ENCODE measurements around the gene PLAC9. TPM values are rescaled to one million over a fixed set of nuclear protein-coding genes. Genes with fewer than 3 reads are reported as not detected.
"Not testable (repeated sequence)": the region's sequence is repeated elsewhere in the genome, so short reads cannot be mapped to it uniquely, and the experiment has no call there.

Gene PLAC9, protein sequence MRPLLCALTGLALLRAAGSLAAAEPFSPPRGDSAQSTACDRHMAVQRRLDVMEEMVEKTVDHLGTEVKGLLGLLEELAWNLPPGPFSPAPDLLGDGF
- total RNA-seq: not detected

- no peak within 1 kb of the TSS for H3K4me3 Mint-ChIP-seq
- CTCF ChIA-PET: interaction anchor here (1.2 kb wide), 1 partner anchor 12 kb away, joined by 7 read pairs; no protein-coding TSS in a partner anchor
Observed at GRCh38 chr10:80132299-80133139, at the start of gene PLAC9. TSS of gene PLAC9 (plus strand) at chr10:80132730. CDS start at chr10:80132763, 33 bp downstream.

DNA sequence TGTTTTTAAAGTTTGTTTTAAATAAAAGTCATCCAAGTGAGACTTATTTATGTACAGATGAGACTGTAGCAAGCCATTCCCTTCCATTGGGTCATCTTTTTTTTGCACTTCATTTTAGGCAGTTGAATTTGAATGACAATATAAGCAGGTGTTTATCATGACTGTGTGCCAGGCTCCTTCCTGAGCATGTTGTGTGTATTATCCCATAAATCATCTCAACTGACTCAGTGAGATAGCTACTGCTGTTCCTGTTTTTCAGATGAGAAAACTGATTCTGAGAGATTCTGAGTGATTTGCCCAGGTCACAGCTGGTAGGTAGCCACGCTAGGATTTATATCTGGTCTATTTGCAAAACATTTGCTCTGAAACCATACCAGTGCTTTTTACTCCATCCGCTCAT lies 42.4 kb upstream of the PLAC9 start:
- ChIA-PET POLR2A (no interaction called here), CTCF (no interaction called here)
- Mint-ChIP-seq H3K4me1 (no peaks in the 10 kb centered on the region), H3K4me3 (no peak overlapping the region), H3K27ac (no peak overlapping the region), H3K9me3 (no peaks in the 10 kb centered on the region), H3K36me3 (ENCODE audit: low read depth) (no peaks in the 10 kb centered on the region), H3K27me3 (no peaks in the 10 kb centered on the region)
- no peak for DNase-seq

More at GRCh38 chr10:80132299-80133139, at the start of gene PLAC9:
- POLR2A ChIA-PET: no interaction called here
- H3K27ac Mint-ChIP-seq: no peak within 1 kb of the TSS
- peaks cover 3% of the 10 kb centered on the region for H3K4me1 Mint-ChIP-seq
- peaks cover 27% of the 10 kb centered on the region for H3K27me3 Mint-ChIP-seq
- DNase-seq: no peak
- no peaks in the 10 kb centered on the region for H3K9me3 Mint-ChIP-seq
- no peaks in the 10 kb centered on the region for H3K36me3 Mint-ChIP-seq (ENCODE audit: low read depth)

DNA sequence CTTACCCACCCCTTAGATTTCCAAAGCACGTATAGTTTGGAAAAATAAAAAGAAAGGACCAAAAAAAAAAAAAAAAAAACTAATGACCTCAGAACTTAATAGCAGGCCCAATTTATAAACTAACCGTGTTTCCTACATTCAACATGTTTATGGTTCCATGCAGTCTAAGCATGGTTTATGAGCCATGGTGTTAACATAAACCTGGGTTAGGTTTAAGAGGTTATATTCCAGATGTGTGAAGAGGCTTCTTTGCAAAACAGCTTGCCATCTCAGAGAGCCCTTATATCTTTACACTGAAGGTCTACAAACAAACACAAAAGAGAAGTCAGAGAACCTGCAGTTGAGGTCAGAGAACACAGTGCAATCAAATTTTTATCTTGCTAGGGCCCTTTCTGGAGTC lies 38.3 kb upstream of the PLAC9 start:
- POLR2A ChIA-PET: no interaction called here

DNA sequence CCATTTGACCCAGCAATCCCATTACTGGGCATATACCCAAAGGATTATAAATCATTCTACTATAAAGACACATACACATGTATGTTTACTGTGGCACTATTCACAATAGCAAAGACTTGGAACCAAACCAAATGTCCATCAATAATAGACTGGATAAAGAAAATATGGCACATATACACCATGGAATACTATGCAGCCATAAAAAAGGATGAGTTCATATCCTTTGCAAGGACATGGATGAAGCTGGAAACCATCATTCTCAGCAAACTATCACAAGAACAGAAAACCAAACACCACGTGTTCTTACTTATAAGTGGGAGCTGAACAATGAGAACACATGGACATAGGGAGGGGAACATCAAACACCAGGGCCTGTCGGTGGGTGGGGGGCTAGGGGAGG lies 34.3 kb upstream of the PLAC9 start:
- H3K9me3 Mint-ChIP-seq; H3K27ac Mint-ChIP-seq; H3K4me1 Mint-ChIP-seq; DNase-seq; H3K4me3 Mint-ChIP-seq; POLR2A ChIA-PET; H3K36me3 Mint-ChIP-seq (ENCODE audit: low read depth); CTCF ChIA-PET; H3K27me3 Mint-ChIP-seq: not testable (repeated sequence)

More for the DNA sequence above, 38.3 kb upstream of the PLAC9 start:
- CTCF ChIA-PET: no interaction called here
- H3K9me3 Mint-ChIP-seq: no peaks in the 10 kb centered on the region
- DNase-seq: no peak
- H3K36me3 Mint-ChIP-seq (ENCODE audit: low read depth): no peaks in the 10 kb centered on the region
- no peak overlapping the region for H3K27ac Mint-ChIP-seq
- no peak overlapping the region for H3K4me3 Mint-ChIP-seq
- H3K4me1 Mint-ChIP-seq: no peaks in the 10 kb centered on the region
- no peaks in the 10 kb centered on the region for H3K27me3 Mint-ChIP-seq

- H3K27ac Mint-ChIP-seq; H3K36me3 Mint-ChIP-seq (ENCODE audit: low read depth); H3K27me3 Mint-ChIP-seq; POLR2A ChIA-PET; H3K4me1 Mint-ChIP-seq; H3K4me3 Mint-ChIP-seq; H3K9me3 Mint-ChIP-seq; DNase-seq; CTCF ChIA-PET: not testable (repeated sequence)
Observed at GRCh38 chr10:80099295-80099694, 33.2 kb upstream of the PLAC9 start.

GRCh38 chr10:80100116-80100515 lies 32.4 kb upstream of the PLAC9 start:
- CTCF ChIA-PET: no interaction called here
- H3K36me3 Mint-ChIP-seq (ENCODE audit: low read depth): no peaks in the 10 kb centered on the region
- no peaks in the 10 kb centered on the region for H3K9me3 Mint-ChIP-seq

GRCh38 chr10:80100861-80101695 lies 31.5 kb upstream of the PLAC9 start:
- Mint-ChIP-seq H3K36me3 (ENCODE audit: low read depth) (no peaks in the 10 kb centered on the region), H3K9me3 (no peaks in the 10 kb centered on the region), H3K27ac (no peak overlapping the region), H3K27me3 (peaks cover 1% of the 10 kb centered on the region), H3K4me1 (peaks cover 4% of the 10 kb centered on the region), H3K4me3 (no peak overlapping the region)
- ChIA-PET POLR2A (no interaction called here), CTCF (interaction anchor here (0.6 kb wide), 1 partner anchor 265 kb away, joined by 3 read pairs; no protein-coding TSS in a partner anchor)
- DNase-seq: no peak

More at GRCh38 chr10:80100116-80100515, 32.4 kb upstream of the PLAC9 start:
- Mint-ChIP-seq H3K27me3 (peaks cover 1% of the 10 kb centered on the region), H3K4me1 (peaks cover 4% of the 10 kb centered on the region), H3K4me3 (no peak overlapping the region), H3K27ac (no peak overlapping the region)
- no peak for DNase-seq
- POLR2A ChIA-PET: no interaction called here

GRCh38 chr10:80104066-80104926 lies 28.2 kb upstream of the PLAC9 start:
- Mint-ChIP-seq H3K27me3 (peaks cover 3% of the 10 kb centered on the region), H3K36me3 (ENCODE audit: low read depth) (no peaks in the 10 kb centered on the region), H3K27ac (no peak overlapping the region), H3K4me1 (peaks cover 4% of the 10 kb centered on the region), H3K4me3 (no peak overlapping the region), H3K9me3 (peaks cover 11% of the 10 kb centered on the region)
- DNase-seq: no peak
- ChIA-PET CTCF (interaction anchor here (0.9 to 1.2 kb wide), 2 partner anchors 18 to 22 kb away, joined by 4 to 5 read pairs; no protein-coding TSS in a partner anchor), POLR2A (no interaction called here)

DNA sequence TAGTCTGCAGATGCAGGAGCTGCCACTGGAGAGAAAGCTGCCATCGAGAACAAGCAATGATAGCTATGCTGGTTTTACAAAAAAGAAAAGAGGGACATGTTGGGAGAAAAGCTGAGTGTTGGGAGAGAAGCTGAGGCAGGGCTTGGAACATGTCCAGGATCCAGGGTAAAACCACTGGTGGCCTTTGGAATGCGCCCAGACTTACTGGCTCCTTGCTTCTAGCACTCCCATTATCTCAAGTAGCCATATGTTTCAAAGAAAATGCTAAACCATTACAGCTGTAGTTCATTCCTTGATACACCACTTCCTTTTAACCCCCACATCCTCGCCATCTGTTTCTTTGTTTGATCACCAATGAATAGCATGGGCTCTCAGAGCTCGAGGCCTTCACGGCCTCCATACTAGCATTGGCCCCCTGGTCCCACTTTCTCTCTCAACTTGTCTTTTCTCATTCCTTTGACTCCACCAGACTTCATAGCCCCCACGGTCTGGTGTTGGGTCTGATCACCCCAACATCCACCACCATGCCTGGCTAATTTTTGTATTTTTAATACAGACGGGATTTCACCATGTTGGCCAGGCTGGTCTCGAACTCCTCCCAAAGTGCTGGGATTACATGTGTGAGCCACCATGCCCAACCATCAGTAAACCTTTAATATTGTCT lies 23.8 kb upstream of the PLAC9 start:
- ChIA-PET CTCF (no interaction called here), POLR2A (no interaction called here)
- Mint-ChIP-seq H3K9me3 (peaks cover 18% of the 10 kb centered on the region), H3K27ac (no peak overlapping the region), H3K4me3 (no peak overlapping the region), H3K36me3 (ENCODE audit: low read depth) (no peaks in the 10 kb centered on the region), H3K27me3 (peaks cover 2% of the 10 kb centered on the region), H3K4me1 (peaks cover 4% of the 10 kb centered on the region)
- DNase-seq: no peak

GRCh38 chr10:80110986-80111385 lies 21.5 kb upstream of the PLAC9 start:
- Mint-ChIP-seq H3K4me1 (no peaks in the 10 kb centered on the region), H3K27me3 (peaks cover 2% of the 10 kb centered on the region), H3K4me3 (no peak overlapping the region), H3K9me3 (peaks cover 18% of the 10 kb centered on the region), H3K36me3 (ENCODE audit: low read depth) (no peaks in the 10 kb centered on the region), H3K27ac (no peak overlapping the region)
- CTCF ChIA-PET: interaction anchor here (0.5 to 0.9 kb wide), 3 partner anchors 33 to 53 kb away, joined by 3 to 4 read pairs (median 3); no protein-coding TSS in a partner anchor
- POLR2A ChIA-PET: no interaction called here
- no peak for DNase-seq

DNA sequence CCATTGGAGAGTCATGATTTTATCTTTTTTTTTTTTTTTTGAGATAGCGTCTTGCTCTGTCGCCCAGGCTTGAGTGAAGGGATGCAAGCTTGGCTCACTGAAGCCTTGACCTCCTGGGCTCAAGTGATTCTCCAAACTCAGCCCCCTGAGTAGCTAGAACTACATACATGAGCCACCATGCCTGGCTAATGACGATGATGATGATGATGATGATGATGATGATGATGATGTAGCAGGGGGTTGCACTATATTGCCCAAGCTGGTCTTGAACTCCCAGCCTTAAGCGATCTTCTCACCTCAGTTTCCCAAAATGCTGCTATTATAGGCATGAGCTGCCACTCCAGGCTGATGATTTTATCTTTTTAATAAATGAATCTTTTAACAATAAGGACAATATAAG lies 13.9 kb upstream of the PLAC9 start:
- Mint-ChIP-seq H3K4me1 (no peaks in the 10 kb centered on the region), H3K27me3 (peaks cover 19% of the 10 kb centered on the region), H3K9me3 (no peaks in the 10 kb centered on the region), H3K36me3 (ENCODE audit: low read depth) (no peaks in the 10 kb centered on the region), H3K4me3 (no peak overlapping the region), H3K27ac (no peak overlapping the region)
- DNase-seq: no peak
- ChIA-PET CTCF (interaction anchor here (0.6 to 1.8 kb wide), 3 partner anchors 12 to 108 kb away, joined by 3 to 6 read pairs (median 4); no protein-coding TSS in a partner anchor), POLR2A (no interaction called here)
